Sigmoid colon (tissue), 4 donors: Measurements from ENCODE around the gene PCDHB14.

Experiments used
- EP300 ChIP-seq, 4 donors: sonication (generic); formaldehyde crosslinking; IDR thresholded peaks; one replicate each; pipeline ENCODE4 v1.6.1; 2017; ENCODE audit warnings: antibody characterized with exemption in 4 of 4
- POLR2A ChIP-seq, 2 donors: fragments of 450-650 bp; IDR thresholded peaks; one replicate each; pipeline ENCODE4 v1.6.1; 2016; ENCODE audit warnings: antibody characterized with exemption in 2 of 2, mild to moderate bottlenecking in 2 of 2, moderate library complexity in 2 of 2
- POLR2AphosphoS5 ChIP-seq, 4 donors: sonication (generic); formaldehyde crosslinking; IDR thresholded peaks; one replicate each; pipeline ENCODE4 v1.6.1; 2017; ENCODE audit warnings: antibody characterized with exemption in 4 of 4
- TF ChIP-seq, protein P1 (sequence below), 4 experiments: fragments of 450-650 bp in 3 of 4; fragments of 200-600 bp in 1 of 4; IDR thresholded peaks; one replicate each; pipeline ENCODE4 v1.5.1; 2016 to 2019; ENCODE audit warnings: antibody characterized with exemption in 4 of 4, mild to moderate bottlenecking in 3 of 4, moderate library complexity in 2 of 4

GRCh38 chr5:141260458-141261237 lies 37.5 kb downstream of the PCDHB14 start:
- TF ChIP-seq, protein P1, sequence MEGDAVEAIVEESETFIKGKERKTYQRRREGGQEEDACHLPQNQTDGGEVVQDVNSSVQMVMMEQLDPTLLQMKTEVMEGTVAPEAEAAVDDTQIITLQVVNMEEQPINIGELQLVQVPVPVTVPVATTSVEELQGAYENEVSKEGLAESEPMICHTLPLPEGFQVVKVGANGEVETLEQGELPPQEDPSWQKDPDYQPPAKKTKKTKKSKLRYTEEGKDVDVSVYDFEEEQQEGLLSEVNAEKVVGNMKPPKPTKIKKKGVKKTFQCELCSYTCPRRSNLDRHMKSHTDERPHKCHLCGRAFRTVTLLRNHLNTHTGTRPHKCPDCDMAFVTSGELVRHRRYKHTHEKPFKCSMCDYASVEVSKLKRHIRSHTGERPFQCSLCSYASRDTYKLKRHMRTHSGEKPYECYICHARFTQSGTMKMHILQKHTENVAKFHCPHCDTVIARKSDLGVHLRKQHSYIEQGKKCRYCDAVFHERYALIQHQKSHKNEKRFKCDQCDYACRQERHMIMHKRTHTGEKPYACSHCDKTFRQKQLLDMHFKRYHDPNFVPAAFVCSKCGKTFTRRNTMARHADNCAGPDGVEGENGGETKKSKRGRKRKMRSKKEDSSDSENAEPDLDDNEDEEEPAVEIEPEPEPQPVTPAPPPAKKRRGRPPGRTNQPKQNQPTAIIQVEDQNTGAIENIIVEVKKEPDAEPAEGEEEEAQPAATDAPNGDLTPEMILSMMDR (IDR thresholded peaks at IDR 0.05) = no peak
- TF ChIP-seq EP300 (IDR thresholded peaks at IDR 0.05) (no peak), POLR2AphosphoS5 (IDR thresholded peaks at IDR 0.05) (no peak), POLR2A (IDR thresholded peaks at IDR 0.05) (no peak)
